C4-2B (cell line): Measurements from ENCODE around the gene FRMD4B.

ENCODE experiments used
- CTCF ChIP-seq: fragments of 450-650 bp; conservative IDR thresholded peaks from 2 replicates; pipeline ENCODE4 v1.5.1; 2017; ENCODE audit warnings: mild to moderate bottlenecking
- ZFX ChIP-seq: fragments of 450-650 bp; IDR thresholded peaks from 2 replicates; pipeline ENCODE4 v1.6.1; 2017

- TF ChIP-seq CTCF (no peak), ZFX (no peak)
These were observed 199.3 kb downstream of the FRMD4B start for GRCh38 chr3:69186575-69187093.
